Gastrocnemius medialis (tissue), 4 donors: ENCODE results near the gene C14orf180. TPM values are rescaled to one million over a fixed set of nuclear protein-coding genes. Genes with fewer than 3 reads are reported as not detected.

ENCODE experiments used
- ATAC-seq, 2 donors: fragments of 150-250 bp; one replicate each; pipeline ENCODE4 v1.9.1; 2016
- DNase-seq, 2 donors: peaks; one replicate each; pipeline ENCODE4 v3.0.0-alpha.2; 2019
- H3K27ac ChIP-seq, 4 donors: fragments of 200-600 bp; sonication (generic); 1 replicate in 1 of 4; 2 replicates in 3 of 4; pipeline ENCODE4 v1.5.1; 2016 to 2018; ENCODE audit warnings: mild to moderate bottlenecking in 2 of 4, moderate library complexity in 1 of 4
- H3K27me3 ChIP-seq, 3 donors: fragments of 200-600 bp; sonication (generic) in 2 of 3; 1 replicate in 1 of 3; 2 replicates in 2 of 3; pipeline versions ENCODE4 v1.5.1 to v1.6.0; 2016 to 2019; ENCODE audit warnings: mild to moderate bottlenecking in 1 of 3, moderate library complexity in 1 of 3
- H3K36me3 ChIP-seq, 2 donors: fragments of 200-600 bp; sonication (generic) in 1 of 2; one replicate each; pipeline ENCODE4 v1.5.1; 2017 to 2018
- H3K4me1 ChIP-seq, 2 donors: fragments of 200-600 bp; sonication (generic) in 1 of 2; one replicate each; pipeline ENCODE4 v1.5.1; 2016 to 2017; ENCODE audit warnings: mild to moderate bottlenecking in 2 of 2
- H3K4me3 ChIP-seq, 4 donors: fragments of 200-600 bp; sonication (generic) in 3 of 4; 1 replicate in 1 of 4; 2 replicates in 3 of 4; pipeline ENCODE4 v1.5.1; 2016 to 2019; ENCODE audit warnings: mild to moderate bottlenecking in 2 of 4
- H3K9me3 ChIP-seq, 3 donors: fragments of 200-600 bp; sonication (generic) in 2 of 3; 1 replicate in 1 of 3; 2 replicates in 2 of 3; pipeline ENCODE4 v1.5.1; 2016 to 2019
- CTCF ChIP-seq, 5 experiments: fragments of 450-650 bp in 3 of 5; fragments of 200-600 bp in 2 of 5; sonication (generic) in 2 of 5; IDR thresholded peaks in 4 of 5; conservative IDR thresholded peaks in 1 of 5; 1 replicate in 4 of 5; 2 replicates in 1 of 5; pipeline ENCODE4 v1.5.1; 2016 to 2019; ENCODE audit warnings: antibody characterized with exemption in 5 of 5, mild to moderate bottlenecking in 3 of 5, moderate library complexity in 3 of 5
- POLR2A ChIP-seq, 2 donors: fragments of 450-650 bp; IDR thresholded peaks; one replicate each; pipeline ENCODE4 v1.6.1; 2017; ENCODE audit warnings: antibody characterized with exemption in 2 of 2, mild to moderate bottlenecking in 2 of 2, moderate library complexity in 2 of 2
- in situ Hi-C, 4 donors: fragments of 200-750 bp; cut with MboI; loops; one replicate each; pipeline versions ENCODE4 v1.15.0 to v1.8.0; 2017; ENCODE audit warnings: low sequenced_read_pairs in 4 of 4
- intact Hi-C: fragments of 100-400 bp; cut with DNase I; formaldehyde crosslinking; loops from one replicate; pipeline ENCODE4 v1.15.1; 2023; ENCODE audit warnings: low total_unique reads
- total RNA-seq, 4 donors: library from RNA; depleted of rRNA; stranded (reverse); fragments of >200 nt; gene quantifications; one replicate each; pipeline versions ENCODE4 v1.1.0 to v1.2.3, GENCODE V29; 2016

The C14orf180 gene
- total RNA-seq, 4 donors from 2014 or later: 0.16 to 1.5 (median 0.25) TPM

GRCh38 chr14:104584557-104584956, 5.0 kb downstream of the C14orf180 start:
- peaks cover 34 to 35% of the 10 kb centered on the region in 2 donors for H3K4me1 ChIP-seq
- no peak overlapping the region for H3K27ac ChIP-seq

GRCh38 chr14:104585966-104586697, 6.6 kb downstream of the C14orf180 start:
- peak overlapping the region in 1 of 4 donors; percentile 74 for H3K27ac ChIP-seq
- no peaks in the 10 kb centered on the region for H3K9me3 ChIP-seq
- no peaks in the 10 kb centered on the region for H3K36me3 ChIP-seq
- no peak for DNase-seq
- intact Hi-C loops: no loop called here
- TF ChIP-seq CTCF (IDR thresholded peaks at IDR 0.05 in 4 of 5, conservative IDR thresholded peaks at IDR 0.05 in 1 of 5) (no peak), POLR2A (IDR thresholded peaks at IDR 0.05) (no peak)
- H3K4me1 ChIP-seq: peaks cover 18 to 20% of the 10 kb centered on the region in 2 donors
- H3K4me3 ChIP-seq: no peak overlapping the region
- ATAC-seq: no peak
- no peaks in the 10 kb centered on the region for H3K27me3 ChIP-seq
- in situ Hi-C loops: no loop called here

More at GRCh38 chr14:104584557-104584956, 5.0 kb downstream of the C14orf180 start:
- DNase-seq (no peak), ATAC-seq (no peak)
- in situ Hi-C loops: no loop called here
- no peaks in the 10 kb centered on the region for H3K36me3 ChIP-seq
- H3K9me3 ChIP-seq: no peaks in the 10 kb centered on the region
- TF ChIP-seq CTCF (IDR thresholded peaks at IDR 0.05 in 4 of 5, conservative IDR thresholded peaks at IDR 0.05 in 1 of 5) (no peak), POLR2A (IDR thresholded peaks at IDR 0.05) (no peak)
- no peaks in the 10 kb centered on the region for H3K27me3 ChIP-seq
- intact Hi-C loops: no loop called here
- H3K4me3 ChIP-seq: no peak overlapping the region

GRCh38 chr14:104586832-104587620, 7.5 kb downstream of the C14orf180 start:
- H3K27ac ChIP-seq: peak overlapping the region in 1 of 4 donors; percentile 74
- no peak overlapping the region for H3K4me3 ChIP-seq
- no peaks in the 10 kb centered on the region for H3K9me3 ChIP-seq
- intact Hi-C loops (no loop called here), in situ Hi-C loops (no loop called here)
- TF ChIP-seq CTCF (IDR thresholded peaks at IDR 0.05 in 4 of 5, conservative IDR thresholded peaks at IDR 0.05 in 1 of 5) (no peak), POLR2A (IDR thresholded peaks at IDR 0.05) (no peak)
- ATAC-seq: peak in 1 of 2 donors; percentile 33
- H3K27me3 ChIP-seq: no peaks in the 10 kb centered on the region
- peak; percentile 57 to 63 for DNase-seq
- H3K4me1 ChIP-seq: peaks cover 10 to 11% of the 10 kb centered on the region in 2 donors
- no peaks in the 10 kb centered on the region for H3K36me3 ChIP-seq

GRCh38 chr14:104587641-104588040, 8.1 kb downstream of the C14orf180 start:
- no peaks in the 10 kb centered on the region for H3K36me3 ChIP-seq
- intact Hi-C loops: no loop called here
- H3K27me3 ChIP-seq: no peaks in the 10 kb centered on the region
- no peak overlapping the region for H3K27ac ChIP-seq
- DNase-seq: no peak
- H3K9me3 ChIP-seq: no peaks in the 10 kb centered on the region
- TF ChIP-seq POLR2A (IDR thresholded peaks at IDR 0.05) (no peak), CTCF (IDR thresholded peaks at IDR 0.05 in 4 of 5, conservative IDR thresholded peaks at IDR 0.05 in 1 of 5) (no peak)
- peaks cover 3 to 5% of the 10 kb centered on the region in 2 donors for H3K4me1 ChIP-seq
- H3K4me3 ChIP-seq: no peak overlapping the region
- ATAC-seq: no peak
- in situ Hi-C loops: no loop called here
